ENCODE measurements around the gene LYZL1. TPM values are rescaled to one million over a fixed set of nuclear protein-coding genes. Genes with fewer than 3 reads are reported as not detected.
"Not testable (repeated sequence)": the region's sequence is repeated elsewhere in the genome, so short reads cannot be mapped to it uniquely, and the experiment has no call there.

Gene LYZL1
- total RNA-seq, 1 donor from 2014 or later, result not detected

GRCh38 chr10:29326886-29327745 is 38.2 kb downstream of the LYZL1 start:
- no peak for DNase-seq (ENCODE audit: extremely low read depth, low read depth, low spot score)

DNA sequence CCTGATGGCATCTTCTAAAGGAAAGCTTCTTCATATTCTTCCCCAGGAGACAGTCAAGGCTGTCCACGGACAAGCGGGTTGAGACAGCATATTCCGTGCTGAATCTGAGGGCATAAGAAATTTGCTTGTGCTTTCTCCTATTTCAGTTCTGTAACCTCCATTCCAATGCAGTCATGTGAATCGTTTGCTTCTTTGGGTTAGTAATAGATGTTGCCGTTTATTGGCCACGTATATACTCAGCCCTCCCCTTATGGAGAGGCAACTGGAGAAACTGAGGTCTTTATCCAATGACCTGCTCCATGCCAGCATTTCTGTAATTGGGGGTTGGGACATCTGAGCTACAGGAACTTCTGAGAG is 38.9 kb downstream of the LYZL1 start:
- DNase-seq (ENCODE audit: extremely low read depth, low read depth, low spot score), result no peak

DNA sequence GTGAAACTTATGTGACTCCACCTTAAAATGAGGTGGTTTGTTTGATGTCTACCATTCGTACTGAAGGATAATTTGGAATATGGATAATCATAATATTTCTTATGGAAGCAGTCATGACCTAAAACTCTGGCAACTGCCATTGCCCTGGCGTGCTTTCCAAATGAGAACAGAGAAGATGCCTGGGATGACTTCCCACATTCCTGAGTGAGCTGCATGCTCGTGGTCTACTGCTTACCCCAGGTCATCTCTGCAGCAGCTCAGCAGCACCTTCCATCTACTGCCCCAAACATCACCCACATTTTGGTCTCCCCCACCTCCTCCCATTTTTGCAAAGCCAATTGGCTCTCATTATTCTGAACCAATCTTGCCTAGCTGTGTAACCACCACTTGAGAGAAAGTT is 40.1 kb downstream of the LYZL1 start:
- DNase-seq (ENCODE audit: extremely low read depth, low read depth, low spot score), result no peak

- no peak for DNase-seq (ENCODE audit: extremely low read depth, low read depth, low spot score)
Measured at GRCh38 chr10:29329420-29329819, 40.5 kb downstream of the LYZL1 start.

DNA sequence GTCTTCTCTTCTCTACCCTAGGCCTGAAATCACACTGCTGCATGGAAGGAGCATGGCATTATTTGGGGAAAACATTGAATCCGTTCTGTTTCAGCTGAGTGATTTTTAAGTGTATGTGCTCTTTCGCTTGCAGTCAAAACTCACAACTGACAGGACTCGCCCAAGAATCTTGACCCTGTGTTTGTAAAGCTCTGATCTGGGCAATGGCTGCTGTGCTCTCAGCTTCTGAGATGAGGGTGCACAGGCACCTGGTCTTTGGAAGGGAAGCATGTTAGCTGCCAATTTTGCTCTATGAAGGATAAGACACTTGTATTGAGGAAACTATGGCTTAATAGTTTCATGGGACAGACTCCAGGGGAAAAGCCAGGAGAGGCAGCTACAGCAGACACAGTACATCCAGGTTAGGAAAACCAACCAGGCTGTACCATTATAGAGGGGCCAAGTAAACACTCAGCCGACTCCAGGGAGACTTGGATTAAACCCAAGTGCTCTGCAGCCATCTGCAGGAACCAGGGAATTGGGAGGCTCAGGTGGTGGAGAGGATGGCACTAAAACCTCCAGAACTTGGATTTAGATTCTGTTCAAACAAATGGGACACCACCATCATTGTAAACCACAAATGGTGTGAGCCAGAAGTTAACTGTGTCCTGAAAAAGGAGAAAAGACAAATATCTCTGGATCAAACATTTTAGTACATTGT is 43.3 kb downstream of the LYZL1 start:
- no peak for DNase-seq (ENCODE audit: extremely low read depth, low read depth, low spot score)

GRCh38 chr10:29332761-29333148 is 43.9 kb downstream of the LYZL1 start:
- no peak for DNase-seq (ENCODE audit: extremely low read depth, low read depth, low spot score)

- not testable (repeated sequence) for DNase-seq (ENCODE audit: extremely low read depth, low read depth, low spot score)
Measured at GRCh38 chr10:29337526-29337925, 48.7 kb downstream of the LYZL1 start.

- DNase-seq (ENCODE audit: extremely low read depth, low read depth, low spot score), result no peak
Measured at GRCh38 chr10:29343607-29344038, 54.8 kb downstream of the LYZL1 start.

DNA sequence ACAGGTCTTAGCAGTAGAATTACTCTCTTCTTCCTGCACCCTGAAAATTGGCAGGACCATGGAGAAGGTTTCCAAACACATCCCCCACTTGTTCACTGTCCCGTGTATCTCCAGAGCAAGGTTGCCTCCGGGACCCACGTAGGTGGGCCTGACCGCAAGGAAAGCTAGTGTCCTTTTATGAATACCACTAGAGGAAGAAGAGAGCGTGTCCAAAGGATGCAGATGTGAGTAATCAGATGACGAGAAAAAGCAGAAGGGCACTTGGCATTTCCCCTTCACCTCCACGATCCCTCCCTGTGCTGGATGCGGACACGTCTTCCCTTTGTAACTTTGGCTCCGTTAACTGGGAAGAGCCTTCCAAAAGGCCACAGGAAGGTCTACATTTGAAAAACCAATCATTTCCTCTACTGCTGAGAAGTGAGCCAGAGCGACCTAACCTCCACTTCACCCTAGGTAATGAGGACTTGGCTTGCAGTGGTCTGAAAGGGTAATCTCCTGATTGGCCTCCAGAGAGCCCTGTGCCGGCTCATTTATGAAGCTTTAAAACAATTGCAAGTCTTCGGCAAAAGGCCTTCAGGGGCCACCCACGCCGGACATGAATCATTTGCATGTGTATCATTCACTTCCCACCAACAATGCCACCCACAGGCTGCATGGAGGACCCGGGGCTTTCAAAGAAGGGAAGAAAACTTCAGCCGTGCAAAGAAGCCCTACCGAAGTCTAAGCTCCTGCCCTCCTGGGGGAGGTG is 55.4 kb downstream of the LYZL1 start:
- peak; percentile 50 for DNase-seq (ENCODE audit: extremely low read depth, low read depth, low spot score)

DNA sequence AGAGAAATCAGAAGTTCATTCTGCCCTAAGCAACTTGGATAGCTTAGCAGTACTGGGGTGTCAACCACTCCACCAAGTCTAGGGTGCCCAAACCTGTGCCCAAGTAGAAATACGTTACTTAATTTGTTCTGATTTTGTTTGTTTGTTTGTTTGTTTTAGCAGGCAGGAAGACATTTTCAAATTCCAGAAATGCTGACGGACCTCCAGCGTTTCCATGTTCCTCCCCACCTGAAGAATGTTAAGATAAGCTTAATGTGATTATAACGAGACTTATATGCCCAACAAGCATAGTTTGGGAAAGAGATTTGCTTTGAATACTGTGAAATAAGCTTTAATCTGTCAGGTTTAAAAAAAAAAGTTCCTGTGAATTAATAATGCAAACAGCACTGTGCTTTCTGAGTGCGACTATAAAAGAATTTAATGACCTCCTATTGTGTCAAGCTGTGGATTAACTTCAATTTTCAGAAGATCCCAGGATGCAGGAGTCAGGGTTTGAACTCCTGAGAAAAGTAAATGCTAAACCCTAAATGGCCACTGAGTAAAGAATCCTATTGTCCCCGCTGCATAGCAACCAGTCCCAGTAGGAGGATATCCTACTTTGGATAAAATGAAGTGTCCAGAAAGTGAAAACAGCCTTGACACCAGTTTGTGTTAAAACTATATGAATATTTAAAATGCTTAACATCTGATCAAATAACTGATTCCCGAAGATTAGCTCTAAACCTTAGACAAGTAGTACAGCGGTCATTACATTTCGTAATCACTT is 56.5 kb downstream of the LYZL1 start:
- no peak for DNase-seq (ENCODE audit: extremely low read depth, low read depth, low spot score)

GRCh38 chr10:29345910-29346209 is 57.0 kb downstream of the LYZL1 start:
- no peak for DNase-seq (ENCODE audit: extremely low read depth, low read depth, low spot score)

GRCh38 chr10:29346296-29347001 is 57.6 kb downstream of the LYZL1 start:
- no peak for DNase-seq (ENCODE audit: extremely low read depth, low read depth, low spot score)

GRCh38 chr10:29348836-29349235 is 60.0 kb downstream of the LYZL1 start:
- no peak for DNase-seq (ENCODE audit: extremely low read depth, low read depth, low spot score)

- DNase-seq (ENCODE audit: extremely low read depth, low read depth, low spot score), result no peak
Measured at GRCh38 chr10:29353305-29353704, 64.4 kb downstream of the LYZL1 start.

DNA sequence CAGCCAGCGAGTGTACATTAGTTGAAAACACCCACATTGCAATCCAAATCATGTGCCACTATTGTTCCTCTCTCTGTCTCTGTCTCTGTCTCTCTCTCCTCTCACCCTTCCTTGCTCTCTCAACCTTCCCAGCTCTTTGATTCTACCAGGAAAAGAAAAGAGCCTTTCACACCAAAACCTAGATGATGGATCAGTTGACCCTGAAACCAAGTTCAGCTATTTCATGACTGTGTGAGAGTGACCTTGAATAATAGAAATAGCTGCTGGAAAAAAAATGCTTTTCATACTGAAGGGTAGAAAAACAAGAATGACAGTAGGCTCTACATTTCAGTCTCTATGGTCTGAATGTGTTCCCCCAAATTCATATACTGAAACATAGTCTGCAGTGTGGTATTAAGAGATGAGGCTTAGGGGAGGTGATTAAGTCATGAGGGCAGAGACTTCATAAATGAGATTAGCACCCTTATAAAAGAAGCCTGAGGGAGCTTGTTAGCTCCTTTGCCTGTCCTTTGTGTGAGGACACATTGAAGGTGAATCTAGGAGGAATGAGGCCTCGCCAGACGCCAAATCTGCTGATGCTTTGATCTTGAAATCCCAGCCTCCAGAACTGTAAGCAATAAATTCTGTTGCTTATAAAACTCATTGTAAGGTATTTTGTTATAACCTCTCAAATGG is 65.2 kb downstream of the LYZL1 start:
- DNase-seq (ENCODE audit: extremely low read depth, low read depth, low spot score), result no peak

- DNase-seq (ENCODE audit: extremely low read depth, low read depth, low spot score), result no peak
Measured at GRCh38 chr10:29355411-29355991, 66.6 kb downstream of the LYZL1 start.

DNA sequence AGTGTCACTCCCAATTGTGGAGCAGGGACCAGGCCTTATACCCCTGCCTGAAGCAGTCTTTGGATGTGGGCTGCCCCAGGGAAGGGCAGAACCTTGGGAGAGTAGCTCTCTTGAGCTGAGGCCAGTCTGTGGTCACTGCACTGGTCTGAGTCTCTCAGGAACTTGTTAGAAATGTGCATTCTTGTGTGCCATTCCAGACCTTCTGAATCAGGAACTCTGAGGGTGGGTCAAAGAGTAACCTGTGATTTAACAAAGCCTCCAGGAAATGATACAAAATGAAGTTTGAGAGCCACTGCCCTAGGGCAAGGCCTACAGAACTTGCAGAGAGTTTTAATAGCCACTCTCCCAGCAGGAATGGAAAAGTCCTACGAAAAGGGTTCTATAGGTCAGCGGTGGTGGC is 68.1 kb downstream of the LYZL1 start:
- no peak for DNase-seq (ENCODE audit: extremely low read depth, low read depth, low spot score)

GRCh38 chr10:29358010-29358616 is 69.2 kb downstream of the LYZL1 start:
- no peak for DNase-seq (ENCODE audit: extremely low read depth, low read depth, low spot score)

All from glomerular endothelial cell (primary cell).